GM21737 (cell line): ENCODE results near the gene ARPIN.
"Not testable (repeated sequence)": the region's sequence is repeated elsewhere in the genome, so short reads cannot be mapped to it uniquely, and the experiment has no call there.

Experiments used
- ATAC-seq: cut with Tn5 transposase; IDR thresholded peaks from one replicate; pipeline ENCODE4 v1.9.1; 2021; ENCODE audit warnings: mild to moderate bottlenecking, moderate library complexity; ENCODE audit not compliant: unreplicated experiment

The ARPIN gene

DNA sequence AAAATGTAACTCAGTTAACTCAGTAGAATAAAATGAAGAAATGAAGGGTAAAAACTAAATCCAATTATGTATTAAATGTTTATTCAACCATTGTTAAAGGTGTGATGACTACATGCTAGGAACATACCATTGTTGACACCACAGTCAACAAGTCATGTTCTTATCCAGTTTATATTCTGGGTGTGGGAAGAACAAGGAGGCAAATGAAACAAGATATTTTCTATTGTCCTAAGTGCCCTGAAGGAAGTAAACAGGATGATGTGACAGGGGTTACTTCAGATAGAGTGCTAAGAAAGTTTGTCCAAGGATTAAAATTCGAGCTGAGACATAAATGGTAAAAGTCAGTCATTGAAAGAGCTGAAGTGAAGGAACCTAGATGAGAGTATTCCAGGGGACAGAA, 32.0 kb downstream of the ARPIN start:
- ATAC-seq, result no peak

DNA sequence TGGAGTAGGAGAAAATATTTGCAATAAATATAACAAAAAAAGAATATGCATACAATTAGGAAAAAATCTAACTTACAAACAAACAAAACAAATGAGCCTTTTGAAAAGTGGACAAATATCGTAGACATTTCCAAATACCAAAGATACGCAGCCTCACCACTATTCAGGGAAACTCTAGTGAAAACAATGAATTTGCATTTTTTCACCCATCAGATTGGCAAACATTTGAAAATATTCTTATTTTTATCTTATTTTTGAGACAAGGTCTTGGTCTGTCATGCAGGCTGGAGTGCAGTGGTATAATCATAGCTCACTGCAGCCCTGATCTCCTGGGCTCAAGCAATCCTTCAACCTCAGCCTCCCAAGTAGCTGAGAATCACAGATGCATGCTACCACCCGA, 34.4 kb downstream of the ARPIN start:
- no peak for ATAC-seq

- ATAC-seq, result no peak
Measured at GRCh38 chr15:89877083-89877425, 35.7 kb downstream of the ARPIN start.

GRCh38 chr15:89876396-89877082, 36.2 kb downstream of the ARPIN start:
- ATAC-seq, result no peak

- no peak for ATAC-seq
Measured at GRCh38 chr15:89875741-89876140, 37.0 kb downstream of the ARPIN start.

DNA sequence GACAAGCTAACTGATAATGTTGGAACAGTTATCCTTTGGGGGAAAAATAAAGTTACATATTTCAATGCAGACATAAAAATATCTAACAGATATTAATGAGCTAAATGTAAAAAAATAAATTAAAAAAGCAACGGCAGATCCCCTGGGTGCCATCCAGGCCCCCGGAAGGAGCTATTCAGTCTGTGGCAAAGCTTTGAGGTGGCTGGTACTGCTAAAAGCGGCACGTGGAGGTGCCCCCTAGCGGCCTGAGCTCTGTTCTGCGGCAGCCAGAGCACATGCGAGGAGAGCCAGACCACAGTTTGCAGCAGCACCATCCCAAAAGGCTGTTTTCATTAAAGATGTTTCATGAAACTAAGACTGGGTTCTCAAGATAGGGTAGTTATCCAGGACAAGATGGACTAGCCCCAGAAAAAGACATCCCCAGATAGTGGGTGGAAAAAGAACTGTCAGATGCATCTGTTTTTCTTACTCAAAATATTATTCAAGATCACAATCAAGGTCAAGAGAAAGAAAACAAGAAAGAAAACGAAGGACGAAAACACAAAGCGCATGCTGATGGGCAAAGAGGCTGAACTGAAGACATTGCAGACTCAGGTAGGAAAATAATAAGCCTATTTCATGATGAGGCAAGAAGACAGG, 37.7 kb downstream of the ARPIN start:
- ATAC-seq, result peak; percentile 92

DNA sequence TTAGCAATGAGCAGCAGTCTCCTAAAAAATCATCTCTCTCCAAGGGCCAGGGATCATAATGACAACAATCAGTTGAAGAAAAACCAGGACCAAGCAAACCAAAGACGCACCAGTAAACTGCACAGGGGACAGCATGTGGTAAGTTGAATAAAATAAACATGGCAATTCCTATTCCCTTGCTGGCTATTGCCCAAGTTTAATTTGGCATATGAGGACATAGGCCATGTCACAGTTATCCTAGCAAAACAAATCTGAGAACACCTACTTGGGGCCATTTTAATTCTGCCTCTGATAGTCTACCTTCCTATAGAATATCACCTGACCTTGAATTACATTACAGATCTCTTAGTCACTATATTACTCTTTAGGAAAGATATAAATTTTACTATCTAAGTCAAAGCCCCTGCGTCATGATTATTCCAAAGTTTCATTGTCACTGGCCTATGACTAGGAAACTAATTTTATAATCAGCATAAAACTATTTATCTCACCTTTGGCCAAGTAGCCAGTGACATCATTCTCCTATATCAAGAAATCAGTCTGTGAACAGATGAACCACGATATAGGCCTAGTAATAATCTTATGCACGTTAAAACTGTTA, 42.0 kb downstream of the ARPIN start:
- no peak for ATAC-seq

GRCh38 chr15:89870006-89870405, 42.7 kb downstream of the ARPIN start:
- ATAC-seq, result no peak

DNA sequence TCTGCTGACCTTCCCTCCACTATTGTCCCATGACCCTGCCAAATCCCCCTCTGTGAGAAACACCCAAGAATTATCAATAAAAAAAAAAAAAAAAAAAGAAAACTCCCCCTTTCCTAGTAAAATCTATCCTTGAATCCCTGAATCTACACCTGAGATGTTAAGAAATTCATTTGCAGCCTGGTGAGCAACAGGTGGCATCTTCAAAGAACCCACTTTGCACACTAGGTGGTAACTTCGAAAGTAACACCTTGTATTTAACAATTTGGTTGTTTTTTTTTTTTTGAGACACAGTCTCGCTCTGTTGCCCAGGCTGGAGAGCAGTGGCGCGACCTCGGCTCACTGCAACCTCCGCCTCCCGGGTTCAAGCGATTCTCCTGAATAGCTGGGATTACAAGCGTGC, 43.3 kb downstream of the ARPIN start:
- not testable (repeated sequence) for ATAC-seq

- ATAC-seq, result no peak
Measured at GRCh38 chr15:89864958-89865739, 47.6 kb downstream of the ARPIN start.

DNA sequence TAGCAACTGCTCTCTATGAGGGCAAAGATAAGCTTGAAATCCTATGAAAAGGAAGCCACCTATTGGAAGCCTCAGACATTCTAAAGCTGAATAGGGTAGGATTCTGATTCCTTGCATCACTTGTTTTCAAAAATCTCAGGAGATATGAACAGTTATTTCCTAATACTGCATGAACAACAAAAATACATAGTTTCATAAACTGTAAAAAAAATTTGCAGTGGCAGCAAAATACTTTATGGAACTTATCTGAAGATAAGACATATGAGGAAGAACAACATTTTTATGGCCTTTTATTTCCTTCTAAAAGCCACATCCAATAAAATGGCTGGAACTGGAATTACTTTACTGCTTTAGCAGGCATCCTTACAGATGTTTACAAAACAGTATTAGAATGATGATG, 48.8 kb downstream of the ARPIN start:
- ATAC-seq, result no peak

DNA sequence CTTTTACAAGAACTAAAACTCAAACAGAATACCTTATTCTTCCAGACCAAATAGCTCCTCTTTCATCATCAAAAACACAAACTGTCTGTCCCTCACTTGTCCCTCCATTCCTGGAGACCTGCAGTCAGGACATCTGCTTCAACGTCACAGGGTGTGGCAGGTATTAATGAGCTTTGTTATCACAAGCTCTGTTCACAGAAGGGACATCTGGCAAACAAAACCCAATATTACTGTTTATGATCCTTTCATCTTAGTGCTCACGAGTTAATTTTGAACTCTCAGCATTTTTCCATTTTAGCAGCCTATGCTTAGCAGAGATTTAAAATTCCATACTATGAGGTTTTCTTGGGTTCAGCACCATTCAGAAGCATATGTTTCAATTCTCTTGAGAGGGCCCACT, 51.9 kb downstream of the ARPIN start:
- ATAC-seq, result no peak

DNA sequence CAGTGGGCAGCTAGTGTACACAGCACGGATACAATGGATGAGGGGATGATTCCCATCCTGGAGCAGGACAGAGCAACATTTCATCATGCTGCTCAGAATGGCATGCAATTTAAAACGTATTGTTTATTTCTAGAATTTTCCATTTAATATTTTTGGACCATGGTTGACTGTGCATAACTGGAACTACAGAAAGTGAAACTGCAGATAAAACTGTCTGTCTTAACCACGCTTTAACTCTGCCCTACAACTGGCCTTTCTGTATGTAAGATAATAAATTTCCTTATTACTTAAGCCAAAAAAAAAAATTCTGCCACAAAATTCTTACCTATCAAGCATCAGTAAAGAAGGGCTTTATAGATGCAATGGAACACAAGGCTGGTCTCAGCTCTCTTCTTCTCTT, 52.3 kb downstream of the ARPIN start:
- ATAC-seq, result no peak

DNA sequence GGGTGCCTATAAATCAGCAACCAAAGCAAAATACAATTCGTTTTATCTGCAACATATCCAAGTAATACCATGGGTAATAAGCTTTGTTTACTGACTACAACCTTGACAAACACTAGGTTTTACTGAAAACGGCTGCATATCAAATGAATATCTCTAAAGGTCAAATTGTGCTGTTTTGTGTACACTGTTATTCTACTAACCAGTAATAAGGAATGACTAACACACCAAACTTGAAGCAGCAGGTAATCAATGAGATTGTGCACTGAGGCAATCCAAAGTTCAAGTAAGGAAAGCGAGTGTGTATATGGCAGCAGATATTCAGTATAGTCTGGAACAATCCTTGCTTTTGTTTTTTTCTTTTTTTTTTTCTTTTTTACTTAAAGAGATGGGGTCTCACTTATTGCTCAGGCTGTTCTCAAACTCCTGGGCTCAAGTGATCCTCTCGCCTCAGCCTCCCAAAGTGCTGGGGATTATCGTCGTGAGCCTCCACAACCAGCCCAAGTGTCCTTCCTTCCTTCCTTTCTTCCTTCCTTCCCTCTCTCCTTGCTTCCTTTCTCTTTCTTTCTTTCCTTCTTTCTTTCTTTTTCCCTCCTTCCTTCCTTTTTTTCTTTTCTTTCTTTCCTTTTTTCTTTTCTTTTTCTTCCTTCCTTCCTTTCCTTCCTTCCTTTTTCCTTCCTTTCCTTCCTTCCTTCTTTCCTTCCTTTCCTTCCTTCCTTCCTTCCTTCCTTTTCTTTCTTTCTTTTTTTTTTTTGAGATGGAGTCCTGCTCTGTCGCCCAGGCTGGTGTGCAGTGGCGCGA, 53.9 kb downstream of the ARPIN start:
- no peak for ATAC-seq

DNA sequence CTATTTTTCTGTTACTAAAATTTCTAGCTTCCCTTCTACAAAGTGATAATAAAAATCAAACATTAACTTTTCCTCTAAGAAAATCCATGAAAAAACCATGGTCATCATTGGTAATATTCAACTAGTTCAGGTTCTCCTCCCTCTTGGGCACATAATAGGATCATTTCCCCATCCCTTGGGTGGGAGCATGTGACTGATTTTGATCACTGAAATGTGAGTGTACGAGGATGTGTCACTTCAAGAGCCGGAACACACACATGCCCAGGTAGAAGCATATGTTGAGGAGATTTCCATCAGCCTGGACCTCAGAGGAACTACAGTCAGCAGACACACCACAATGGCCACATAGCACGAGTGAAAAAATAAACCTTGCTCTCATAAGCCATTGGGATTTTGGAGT, 55.1 kb downstream of the ARPIN start:
- no peak for ATAC-seq

DNA sequence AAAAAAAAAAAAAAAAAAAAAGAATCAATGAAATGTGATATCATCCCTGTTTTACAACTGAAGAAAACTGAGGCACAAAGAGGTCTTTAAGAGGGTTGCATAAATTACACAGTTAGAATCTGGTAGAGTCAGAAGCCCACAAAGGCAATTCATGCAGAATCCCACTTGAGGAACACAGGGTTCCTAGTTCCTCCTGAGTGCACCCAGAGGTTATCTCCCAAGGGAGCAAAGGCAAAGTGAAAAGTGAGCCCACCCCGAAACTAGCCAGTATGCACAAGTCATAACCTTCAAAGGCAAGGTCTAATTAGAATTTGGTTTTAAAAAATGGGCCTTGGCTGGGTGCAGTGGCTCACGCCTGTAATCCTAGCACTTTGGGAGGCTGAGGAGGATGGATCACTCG, 56.8 kb downstream of the ARPIN start:
- ATAC-seq, result no peak

GRCh38 chr15:89854863-89855262, 57.9 kb downstream of the ARPIN start:
- not testable (repeated sequence) for ATAC-seq

DNA sequence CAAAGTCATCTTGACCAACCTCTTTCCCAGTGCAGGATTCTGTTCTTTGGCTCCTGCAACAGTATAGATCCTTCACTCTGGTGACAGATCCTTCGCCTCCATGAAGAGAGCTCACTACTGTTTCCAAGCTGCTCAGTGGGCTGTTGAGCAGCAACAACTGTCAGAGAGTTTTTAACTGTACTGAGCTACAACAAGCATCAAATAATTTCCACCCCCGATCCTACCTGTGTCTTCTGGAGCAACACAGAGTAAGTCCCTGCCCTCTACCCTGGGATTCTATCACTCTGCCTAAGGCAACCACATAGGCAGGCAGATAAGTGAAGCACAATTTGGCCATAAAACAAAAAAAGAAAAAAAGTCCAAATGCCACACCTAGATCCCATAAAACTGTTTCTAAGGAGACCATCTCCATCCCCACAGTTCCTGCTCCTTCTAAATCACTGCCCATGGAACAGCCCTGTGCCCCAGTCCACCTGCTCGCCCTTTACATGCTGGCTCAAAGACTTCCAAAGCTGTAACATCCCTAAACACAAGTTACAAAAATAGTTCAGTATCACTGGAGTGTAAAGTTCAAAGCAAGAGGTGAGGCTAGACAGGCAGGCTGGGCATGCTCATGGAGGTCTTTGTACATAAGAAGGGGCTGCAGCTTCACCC, 60.3 kb downstream of the ARPIN start:
- ATAC-seq, result no peak

GRCh38 chr15:89851673-89852341, 60.9 kb downstream of the ARPIN start:
- peak; percentile 72 for ATAC-seq

- no peak for ATAC-seq
Measured at GRCh38 chr15:89848970-89849292, 63.8 kb downstream of the ARPIN start.
